ENCODE data around the gene NME4. TPM values are rescaled to one million over a fixed set of nuclear protein-coding genes. Genes with fewer than 3 reads are reported as not detected.
A peak's percentile ranks its signal among the peaks of the same experiment; 100 is the strongest.
"Not testable (repeated sequence)": the region's sequence is repeated elsewhere in the genome, so short reads cannot be mapped to it uniquely, and the experiment has no call there.

Gene NME4
- 57.1 TPM for total RNA-seq
- 34.4 TPM for polyA plus RNA-seq
- long read RNA-seq, donor 1, partial matches to known transcripts, result 0 of 2 reads
- long read RNA-seq, donor 1, other reads (novel, unspliced or antisense), result 0 of 2 reads
- long read RNA-seq, donor 2, result 0 reads
- long read RNA-seq, donor 3, transcript NME4-201 (5 exons, 995 nt), result major isoform, 27 of 52 reads
- long read RNA-seq, donor 3, partial matches to known transcripts, result 18 of 52 reads
- long read RNA-seq, donor 3, other reads (novel, unspliced or antisense), result 0 of 52 reads
- long read RNA-seq, donor 4, transcript NME4-201 (5 exons, 995 nt), result major isoform, 11 of 17 reads
- long read RNA-seq, donor 4, partial matches to known transcripts, result 5 of 17 reads
- long read RNA-seq, donor 4, other reads (novel, unspliced or antisense), result 0 of 17 reads
- long read RNA-seq, donor 5, transcript NME4-201 (5 exons, 995 nt), result major isoform, 40 of 98 reads
- long read RNA-seq, donor 5, partial matches to known transcripts, result 50 of 98 reads
- long read RNA-seq, donor 5, other reads (novel, unspliced or antisense), result 7 of 98 reads
- long read RNA-seq, donor 6, transcript NME4-201 (5 exons, 995 nt), result major isoform, 14 of 18 reads
- long read RNA-seq, donor 6, partial matches to known transcripts, result 0 of 18 reads
- long read RNA-seq, donor 6, other reads (novel, unspliced or antisense), result 0 of 18 reads
- long read RNA-seq, donor 7, transcript NME4-201 (5 exons, 995 nt), result major isoform, 23 of 40 reads
- long read RNA-seq, donor 7, partial matches to known transcripts, result 13 of 40 reads
- long read RNA-seq, donor 7, other reads (novel, unspliced or antisense), result 0 of 40 reads
- long read RNA-seq, donor 8, transcript NME4-201 (5 exons, 995 nt), result major isoform, 16 of 23 reads
- long read RNA-seq, donor 8, partial matches to known transcripts, result 5 of 23 reads
- long read RNA-seq, donor 8, other reads (novel, unspliced or antisense), result 0 of 23 reads
- long read RNA-seq, donor 9, transcript NME4-201 (5 exons, 995 nt), result major isoform, 16 of 18 reads
- long read RNA-seq, donor 9, partial matches to known transcripts, result 0 of 18 reads
- long read RNA-seq, donor 9, other reads (novel, unspliced or antisense), result 0 of 18 reads
- long read RNA-seq, donor 10, transcript NME4-201 (5 exons, 995 nt), result major isoform, 32 of 41 reads
- long read RNA-seq, donor 10, transcript NME4-210 (2 exons, 1,861 nt), result minor isoform, 6 of 41 reads
- long read RNA-seq, donor 10, partial matches to known transcripts, result 0 of 41 reads
- long read RNA-seq, donor 10, other reads (novel, unspliced or antisense), result 0 of 41 reads

GRCh38 chr16:397135-397661 lies at the start of gene NME4:
NME4 (plus strand) TSS chr16:397199; CDS start chr16:397223, 24 bp downstream.
- peak in 1 of 9 donors; percentile 41 for DNase-seq (ENCODE audit: low read depth in 6 of 9, low spot score in 9 of 9)
- Histone ChIP-seq H3K27me3 (ENCODE audit: control insufficient read depth in 2 of 2, insufficient read depth in 1 of 2, low read length in 1 of 2) (peaks cover 0 to 15% of the 10 kb centered on the region in 2 donors), H3K27ac (ENCODE audit: low read depth in 1 of 2, low read length in 1 of 2) (peak within 1 kb of the TSS; percentile 26 to 52), H3K4me1 (ENCODE audit: control insufficient read depth in 2 of 2, insufficient read depth in 2 of 2, low read length in 2 of 2) (peaks cover 4 to 24% of the 10 kb centered on the region in 2 donors), H3K4me3 (ENCODE audit: low read length in 2 of 2) (peak within 1 kb of the TSS; percentile 37 to 71), H3K36me3 (ENCODE audit: control insufficient read depth in 2 of 2, insufficient read depth in 2 of 2, low read length in 1 of 2) (peaks cover 0 to 4% of the 10 kb centered on the region in 2 donors), H3K9me3 (ENCODE audit: control insufficient read depth in 2 of 2, insufficient read depth in 1 of 2, low read length in 1 of 2) (no peaks in the 10 kb centered on the region)
- under 1% methylated on average over 75 of the region's 75 CpGs for WGBS

- 98% methylated on average over 6 of the region's 6 CpGs for WGBS
- no peaks in the 10 kb centered on the region for H3K27me3 ChIP-seq (ENCODE audit: control insufficient read depth in 2 of 2, insufficient read depth in 1 of 2, low read length in 1 of 2)
- H3K36me3 ChIP-seq (ENCODE audit: control insufficient read depth in 2 of 2, insufficient read depth in 2 of 2, low read length in 1 of 2), result peaks cover 23 to 31% of the 10 kb centered on the region in 2 donors
- DNase-seq (ENCODE audit: low read depth in 6 of 9, low spot score in 9 of 9), result no peak
- H3K9me3 ChIP-seq (ENCODE audit: control insufficient read depth in 2 of 2, insufficient read depth in 1 of 2, low read length in 1 of 2), result no peaks in the 10 kb centered on the region
- no peak overlapping the region for H3K4me3 ChIP-seq (ENCODE audit: low read length in 2 of 2)
- H3K27ac ChIP-seq (ENCODE audit: low read depth in 1 of 2, low read length in 1 of 2), result no peak overlapping the region
- H3K4me1 ChIP-seq (ENCODE audit: control insufficient read depth in 2 of 2, insufficient read depth in 2 of 2, low read length in 2 of 2), result peaks cover 8 to 12% of the 10 kb centered on the region in 2 donors
These were observed 49.8 kb upstream of the NME4 start for GRCh38 chr16:347203-347602.

GRCh38 chr16:348495-348894 lies 48.5 kb upstream of the NME4 start:
- Histone ChIP-seq H3K36me3 (ENCODE audit: control insufficient read depth in 2 of 2, insufficient read depth in 2 of 2, low read length in 1 of 2) (peaks cover 23 to 28% of the 10 kb centered on the region in 2 donors), H3K4me1 (ENCODE audit: control insufficient read depth in 2 of 2, insufficient read depth in 2 of 2, low read length in 2 of 2) (peaks cover 8 to 15% of the 10 kb centered on the region in 2 donors)
- not testable (repeated sequence) for H3K27me3 ChIP-seq (ENCODE audit: control insufficient read depth in 2 of 2, insufficient read depth in 1 of 2, low read length in 1 of 2); H3K27ac ChIP-seq (ENCODE audit: low read depth in 1 of 2, low read length in 1 of 2); H3K9me3 ChIP-seq (ENCODE audit: control insufficient read depth in 2 of 2, insufficient read depth in 1 of 2, low read length in 1 of 2); DNase-seq (ENCODE audit: low read depth in 6 of 9, low spot score in 9 of 9); H3K4me3 ChIP-seq (ENCODE audit: low read length in 2 of 2)
- WGBS, result 97% methylated on average over 10 of the region's 10 CpGs

GRCh38 chr16:349211-349610 lies 47.8 kb upstream of the NME4 start:
- peaks cover 8 to 19% of the 10 kb centered on the region in 2 donors for H3K4me1 ChIP-seq (ENCODE audit: control insufficient read depth in 2 of 2, insufficient read depth in 2 of 2, low read length in 2 of 2)
- H3K36me3 ChIP-seq (ENCODE audit: control insufficient read depth in 2 of 2, insufficient read depth in 2 of 2, low read length in 1 of 2), result peaks cover 23 to 28% of the 10 kb centered on the region in 2 donors
- no peaks in the 10 kb centered on the region for H3K27me3 ChIP-seq (ENCODE audit: control insufficient read depth in 2 of 2, insufficient read depth in 1 of 2, low read length in 1 of 2)
- H3K27ac ChIP-seq (ENCODE audit: low read depth in 1 of 2, low read length in 1 of 2), result no peak overlapping the region
- H3K4me3 ChIP-seq (ENCODE audit: low read length in 2 of 2), result no peak overlapping the region
- WGBS, result 98% methylated on average over 7 of the region's 7 CpGs
- no peak for DNase-seq (ENCODE audit: low read depth in 6 of 9, low spot score in 9 of 9)
- H3K9me3 ChIP-seq (ENCODE audit: control insufficient read depth in 2 of 2, insufficient read depth in 1 of 2, low read length in 1 of 2), result no peaks in the 10 kb centered on the region

GRCh38 chr16:350203-350602 lies 46.8 kb upstream of the NME4 start:
- H3K36me3 ChIP-seq (ENCODE audit: control insufficient read depth in 2 of 2, insufficient read depth in 2 of 2, low read length in 1 of 2), result peaks cover 16 to 20% of the 10 kb centered on the region in 2 donors
- H3K4me1 ChIP-seq (ENCODE audit: control insufficient read depth in 2 of 2, insufficient read depth in 2 of 2, low read length in 2 of 2), result peaks cover 8 to 28% of the 10 kb centered on the region in 2 donors
- DNase-seq (ENCODE audit: low read depth in 6 of 9, low spot score in 9 of 9), result no peak
- H3K27ac ChIP-seq (ENCODE audit: low read depth in 1 of 2, low read length in 1 of 2), result no peak overlapping the region
- H3K9me3 ChIP-seq (ENCODE audit: control insufficient read depth in 2 of 2, insufficient read depth in 1 of 2, low read length in 1 of 2), result peaks cover 0 to 2% of the 10 kb centered on the region in 2 donors
- H3K27me3 ChIP-seq (ENCODE audit: control insufficient read depth in 2 of 2, insufficient read depth in 1 of 2, low read length in 1 of 2), result no peaks in the 10 kb centered on the region
- no peak overlapping the region for H3K4me3 ChIP-seq (ENCODE audit: low read length in 2 of 2)
- 88% methylated on average over 8 of the region's 8 CpGs for WGBS

GRCh38 chr16:351804-352520 lies 45.0 kb upstream of the NME4 start:
- DNase-seq (ENCODE audit: low read depth in 6 of 9, low spot score in 9 of 9), result peak in 1 of 9 donors; percentile 31

GRCh38 chr16:352547-353403 lies 44.2 kb upstream of the NME4 start, which contains the start of gene AXIN1:
AXIN1 (minus strand) TSS chr16:352723; CDS start chr16:347025, 5,698 bp downstream.
- Histone ChIP-seq H3K9me3 (ENCODE audit: control insufficient read depth in 2 of 2, insufficient read depth in 1 of 2, low read length in 1 of 2) (peaks cover 0 to 3% of the 10 kb centered on the region in 2 donors), H3K27me3 (ENCODE audit: control insufficient read depth in 2 of 2, insufficient read depth in 1 of 2, low read length in 1 of 2) (no peaks in the 10 kb centered on the region), H3K4me3 (ENCODE audit: low read length in 2 of 2) (peak within 1 kb of the TSS; percentile 44 to 84), H3K36me3 (ENCODE audit: control insufficient read depth in 2 of 2, insufficient read depth in 2 of 2, low read length in 1 of 2) (peaks cover 0 to 3% of the 10 kb centered on the region in 2 donors), H3K4me1 (ENCODE audit: control insufficient read depth in 2 of 2, insufficient read depth in 2 of 2, low read length in 2 of 2) (peaks cover 8 to 32% of the 10 kb centered on the region in 2 donors), H3K27ac (ENCODE audit: low read depth in 1 of 2, low read length in 1 of 2) (peak within 1 kb of the TSS in 1 of 2 donors; percentile 52)
- 7% methylated on average over 111 of the region's 113 CpGs for WGBS
- DNase-seq (ENCODE audit: low read depth in 6 of 9, low spot score in 9 of 9), result peak; percentile 82 to 99 (median 96)

More at GRCh38 chr16:351804-352520, 45.0 kb upstream of the NME4 start:
- H3K27ac ChIP-seq (ENCODE audit: low read depth in 1 of 2, low read length in 1 of 2), result peak overlapping the region in 1 of 2 donors; percentile 52
- under 1% methylated on average over 95 of the region's 95 CpGs for WGBS
- peaks cover 8 to 32% of the 10 kb centered on the region in 2 donors for H3K4me1 ChIP-seq (ENCODE audit: control insufficient read depth in 2 of 2, insufficient read depth in 2 of 2, low read length in 2 of 2)
- H3K27me3 ChIP-seq (ENCODE audit: control insufficient read depth in 2 of 2, insufficient read depth in 1 of 2, low read length in 1 of 2), result no peaks in the 10 kb centered on the region
- peak overlapping the region; percentile 44 to 84 for H3K4me3 ChIP-seq (ENCODE audit: low read length in 2 of 2)
- H3K9me3 ChIP-seq (ENCODE audit: control insufficient read depth in 2 of 2, insufficient read depth in 1 of 2, low read length in 1 of 2), result peaks cover 0 to 3% of the 10 kb centered on the region in 2 donors
- peaks cover 4 to 6% of the 10 kb centered on the region in 2 donors for H3K36me3 ChIP-seq (ENCODE audit: control insufficient read depth in 2 of 2, insufficient read depth in 2 of 2, low read length in 1 of 2)

Measured in thymus (tissue), 14 donors.